Suppressor macrophage treated with lipopolysaccharide for 4 hours (primary cell): Measurements from ENCODE around the gene DNAJC25.
"Not testable (repeated sequence)": the region's sequence is repeated elsewhere in the genome, so short reads cannot be mapped to it uniquely, and the experiment has no call there.

Experiments
- DNase-seq: peaks from one replicate; pipeline ENCODE4 v3.0.0-alpha.2; 2020

DNAJC25 gene

DNA sequence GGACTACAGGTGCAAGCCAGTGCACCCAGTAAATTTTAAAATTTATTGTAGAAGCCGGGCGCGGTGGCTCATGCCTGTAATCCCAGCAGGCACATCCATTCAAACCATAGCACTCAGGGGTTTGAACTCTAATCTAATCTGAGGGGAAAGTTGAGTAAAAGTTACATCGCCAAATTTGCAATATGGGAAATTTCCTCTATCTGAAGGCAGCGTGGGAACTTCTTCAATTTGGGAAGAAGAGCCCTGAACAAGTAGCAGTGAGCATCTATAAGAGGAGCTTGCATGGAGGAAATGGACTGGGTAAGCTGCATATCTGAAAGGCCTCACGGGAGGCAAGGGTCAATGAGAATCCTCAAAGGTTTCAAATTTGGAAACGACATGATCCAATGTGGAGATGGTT, 2.7 kb upstream of the DNAJC25 start:
- peak; percentile 32 for DNase-seq

DNA sequence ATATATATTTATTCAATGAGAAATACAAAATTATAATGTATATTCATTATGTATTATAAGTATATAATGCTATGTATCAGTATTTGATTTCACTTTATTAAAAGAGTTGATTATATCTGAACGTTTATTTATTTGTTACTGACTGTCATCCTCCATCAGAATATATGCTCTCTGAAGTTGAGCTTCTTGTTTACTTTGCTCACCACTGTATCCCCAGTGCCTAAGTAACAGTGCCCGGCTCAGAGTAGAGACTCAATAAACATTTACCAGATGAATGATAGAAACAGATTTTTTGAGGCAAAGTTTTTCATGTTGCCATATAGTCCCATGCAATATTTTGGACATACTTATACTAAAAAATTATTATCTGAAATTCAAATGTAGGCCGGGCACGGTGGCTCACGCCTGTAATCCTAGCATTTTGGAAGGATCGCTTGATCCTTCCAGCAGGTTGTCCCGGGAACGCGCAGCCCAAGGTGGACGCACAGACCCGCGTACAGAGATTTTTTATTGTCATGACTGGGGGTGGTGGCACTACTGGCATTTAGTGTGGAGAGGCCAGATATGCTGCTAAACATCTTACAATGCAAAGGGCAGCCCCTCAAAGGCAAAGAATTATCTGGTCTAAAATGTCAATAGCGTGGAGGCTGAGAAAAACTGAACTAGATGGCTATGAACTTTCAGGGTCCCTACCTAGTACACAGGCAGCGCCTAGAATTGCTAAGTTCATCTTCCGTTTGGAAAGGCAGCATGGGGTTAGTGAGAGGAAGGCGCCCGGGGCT, 761 bp upstream of the DNAJC25 start:
- no peak for DNase-seq

- DNase-seq: no peak
These were observed 245 bp upstream of the DNAJC25 start for GRCh38 chr9:111630964-111631213.

DNA sequence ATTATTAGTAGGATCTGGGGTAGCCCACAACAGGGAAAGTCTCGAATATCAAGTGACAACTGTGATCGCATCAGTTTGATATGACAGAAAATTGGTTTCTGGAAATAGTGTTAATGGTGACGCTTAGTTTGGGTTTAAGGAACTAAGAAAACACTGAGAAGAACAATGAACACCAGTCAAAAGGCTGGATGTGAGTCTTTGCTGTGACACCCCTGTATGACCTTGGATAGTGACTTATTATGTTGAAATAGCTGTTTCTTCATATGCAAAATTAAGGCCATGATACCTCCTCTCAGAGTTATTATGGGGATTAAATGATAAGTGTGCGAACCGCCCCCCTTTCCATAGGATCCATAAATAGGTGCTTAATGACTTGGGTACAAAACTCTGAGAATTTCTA, 926 bp downstream of the DNAJC25 start:
- peak; percentile 65 for DNase-seq

GRCh38 chr9:111632695-111633388, 1.7 kb downstream of the DNAJC25 start:
- DNase-seq: no peak

GRCh38 chr9:111633389-111633736, 2.2 kb downstream of the DNAJC25 start:
- no peak for DNase-seq

- no peak for DNase-seq
These were observed 3.7 kb downstream of the DNAJC25 start for GRCh38 chr9:111634860-111635259.

- no peak for DNase-seq
These were observed 6.4 kb downstream of the DNAJC25 start for GRCh38 chr9:111637421-111637950.

DNA sequence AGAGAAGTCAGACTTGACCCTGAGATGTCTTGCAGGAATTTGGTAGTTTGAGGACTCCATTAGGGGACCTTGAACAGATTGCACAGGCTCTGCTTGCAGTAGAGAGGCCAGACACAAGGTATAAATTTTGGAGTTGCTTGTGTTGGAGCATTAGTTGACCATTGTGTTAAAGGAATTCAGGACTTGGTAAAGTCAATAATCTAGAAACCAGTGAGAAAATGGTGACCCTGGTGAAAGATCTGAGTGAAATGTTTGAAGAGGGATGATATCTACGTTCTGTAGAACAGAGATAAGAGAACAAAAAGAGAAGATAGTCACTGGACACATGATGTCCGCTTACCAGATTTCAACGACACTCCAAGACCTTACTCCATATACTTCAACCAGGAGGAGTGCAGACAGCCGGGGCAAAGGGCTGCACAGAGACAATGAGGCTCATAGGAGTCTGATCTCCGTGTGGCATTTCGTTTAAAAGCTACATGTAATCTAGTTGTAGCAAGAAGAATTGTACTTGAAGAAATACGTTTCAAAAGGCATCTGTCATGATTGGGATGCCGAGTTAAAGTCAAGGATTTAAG, 13.2 kb downstream of the DNAJC25 start:
- DNase-seq: no peak

DNA sequence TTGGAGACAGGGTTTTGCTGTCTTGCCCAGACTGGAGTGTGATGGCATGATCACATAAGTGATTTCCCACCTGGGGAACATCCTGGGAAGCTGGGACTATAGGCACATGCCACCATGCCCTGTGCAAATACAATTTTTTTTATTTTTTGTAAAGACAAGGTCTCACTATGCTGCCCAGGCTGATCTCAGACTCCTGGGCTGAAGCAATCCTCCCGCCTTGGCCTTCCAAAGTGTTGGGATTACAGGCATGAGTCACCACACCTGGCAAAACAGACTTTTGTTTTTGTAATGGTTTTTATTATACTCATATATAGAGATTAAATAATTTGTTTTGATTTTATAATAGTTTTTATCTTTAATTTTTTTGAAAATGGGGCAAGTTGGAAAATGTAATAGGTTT, 14.7 kb downstream of the DNAJC25 start:
- no peak for DNase-seq

GRCh38 chr9:111646417-111646816, 15.3 kb downstream of the DNAJC25 start:
- no peak for DNase-seq

DNA sequence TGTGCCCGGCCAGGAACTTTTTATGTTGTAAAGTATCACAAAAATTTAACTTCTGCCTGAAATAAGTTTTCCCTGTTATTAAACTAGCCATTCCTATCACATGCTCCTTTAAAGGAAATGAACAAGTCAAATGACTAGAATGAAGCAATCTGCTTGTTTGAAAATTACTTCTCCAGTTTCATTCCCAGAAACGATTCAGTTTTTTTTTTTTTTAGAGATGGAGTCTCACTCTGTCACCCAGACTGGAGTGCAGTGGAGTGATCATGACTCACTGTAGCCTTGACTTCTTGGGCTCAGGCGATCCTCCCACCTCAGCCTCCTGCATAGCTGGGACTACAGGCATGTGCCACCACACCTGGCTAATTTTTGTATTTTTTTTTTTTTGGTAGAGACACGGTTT, 16.9 kb downstream of the DNAJC25 start:
- peak; percentile 77 for DNase-seq

DNA sequence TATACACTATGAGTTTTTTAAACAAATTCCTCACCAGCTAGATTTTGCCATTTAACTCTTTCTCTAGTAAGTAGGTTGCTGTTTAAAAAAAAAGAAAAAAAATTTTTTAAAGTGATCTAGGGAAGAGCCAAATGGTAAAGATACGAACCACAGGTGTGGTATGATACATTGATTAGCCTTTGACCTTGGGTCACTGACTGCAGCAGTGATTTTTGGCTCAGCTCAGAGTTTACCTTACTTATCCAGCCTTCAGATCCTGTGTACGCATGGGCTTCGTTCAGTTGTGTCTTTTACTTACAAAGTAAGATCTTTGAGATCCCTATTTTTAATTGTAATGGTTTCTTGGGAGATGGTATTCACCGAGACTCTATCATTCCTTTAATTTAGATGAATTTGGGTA, 17.9 kb downstream of the DNAJC25 start:
- no peak for DNase-seq

GRCh38 chr9:111657051-111657450, 25.9 kb downstream of the DNAJC25 start:
- no peak for DNase-seq

GRCh38 chr9:111658943-111659342, 27.8 kb downstream of the DNAJC25 start:
- DNase-seq: no peak

DNA sequence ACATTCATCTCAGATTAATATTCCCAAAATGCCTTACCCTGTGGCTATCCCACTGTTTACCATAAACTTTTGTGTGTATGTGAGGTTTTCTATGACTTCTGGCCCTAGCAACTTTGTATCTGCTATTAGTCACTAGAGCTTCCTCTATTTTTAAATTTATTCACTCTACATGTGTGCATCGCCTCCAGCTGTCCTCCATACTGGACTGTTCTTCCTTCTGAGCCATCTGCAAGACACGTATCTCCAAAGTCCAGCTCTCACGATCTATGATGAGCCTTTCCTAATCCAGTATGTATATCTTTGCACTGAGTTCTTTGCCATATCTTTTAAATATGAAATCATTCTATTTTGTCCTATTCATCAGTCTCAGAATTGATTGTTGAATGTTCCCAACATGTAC, 28.6 kb downstream of the DNAJC25 start:
- DNase-seq: peak; percentile 47

GRCh38 chr9:111661150-111661801, 30.1 kb downstream of the DNAJC25 start, which contains the start of gene GNG10:
TSS of gene GNG10 (plus strand) at chr9:111661605. CDS start at chr9:111661635, 30 bp downstream.
- DNase-seq: peak; percentile 81

DNA sequence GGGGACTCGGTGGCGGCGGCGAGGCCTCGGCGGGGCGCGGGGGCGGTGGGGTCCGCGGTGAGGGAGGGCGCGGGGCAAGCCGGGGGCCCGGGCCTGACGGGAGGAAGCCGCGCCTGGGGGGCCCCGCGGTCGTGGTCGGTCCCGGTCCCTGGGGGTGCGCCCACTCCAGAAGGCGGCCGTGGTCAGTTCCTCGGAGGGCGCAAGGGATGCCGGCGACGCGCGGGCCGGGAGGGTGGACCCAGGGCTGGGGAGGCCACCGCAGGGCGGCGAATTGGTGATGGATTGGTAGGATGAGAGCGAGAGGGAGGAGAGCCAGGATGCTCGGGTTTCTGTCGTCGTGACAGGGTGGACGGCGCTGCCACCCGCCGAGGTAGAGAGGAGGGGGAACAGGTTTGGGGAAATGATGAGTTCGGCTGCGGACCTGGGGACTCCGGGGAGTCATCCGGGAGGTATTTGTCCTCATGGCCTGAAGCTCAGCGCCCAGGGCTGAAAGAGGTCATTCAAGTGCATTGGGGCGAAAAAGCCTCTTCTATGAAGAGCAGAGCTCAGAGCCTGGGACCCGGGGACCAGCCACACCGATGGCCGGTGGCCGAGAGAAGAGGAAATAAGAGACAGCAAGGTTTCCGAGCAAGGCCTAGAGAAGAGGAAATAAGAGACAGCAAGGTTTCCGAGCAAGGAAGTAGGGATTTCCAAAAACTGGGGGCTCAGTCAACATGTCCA, 30.8 kb downstream of the DNAJC25 start:
- DNase-seq: peak; percentile 75

GRCh38 chr9:111662576-111663300, 31.6 kb downstream of the DNAJC25 start:
- peak; percentile 13 for DNase-seq

DNA sequence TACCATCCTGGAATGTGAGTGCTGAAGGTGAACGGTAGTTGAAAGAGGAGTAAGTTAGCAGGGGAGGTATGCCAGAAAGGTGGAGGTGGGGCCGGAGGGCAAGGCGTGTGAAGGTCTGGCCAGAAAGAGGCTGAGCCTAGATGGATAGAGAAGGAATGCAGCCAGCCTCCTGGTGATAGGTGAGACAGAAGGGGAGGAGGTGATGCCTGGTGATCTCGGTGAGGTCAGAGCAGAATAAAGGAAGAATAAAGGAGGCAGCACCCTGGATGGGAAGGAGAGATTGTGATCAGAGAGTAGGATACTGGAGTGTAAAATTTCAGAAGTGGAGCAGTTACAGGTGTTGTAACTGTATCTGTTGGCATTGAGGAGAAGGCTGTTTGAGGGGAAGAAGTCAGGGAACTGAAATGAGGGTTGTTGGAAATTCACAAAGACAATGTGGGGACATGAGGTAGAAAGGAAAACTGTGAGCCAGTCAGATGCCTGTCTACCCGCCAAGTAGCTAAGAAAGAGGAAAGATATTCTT, 32.2 kb downstream of the DNAJC25 start:
- no peak for DNase-seq

DNA sequence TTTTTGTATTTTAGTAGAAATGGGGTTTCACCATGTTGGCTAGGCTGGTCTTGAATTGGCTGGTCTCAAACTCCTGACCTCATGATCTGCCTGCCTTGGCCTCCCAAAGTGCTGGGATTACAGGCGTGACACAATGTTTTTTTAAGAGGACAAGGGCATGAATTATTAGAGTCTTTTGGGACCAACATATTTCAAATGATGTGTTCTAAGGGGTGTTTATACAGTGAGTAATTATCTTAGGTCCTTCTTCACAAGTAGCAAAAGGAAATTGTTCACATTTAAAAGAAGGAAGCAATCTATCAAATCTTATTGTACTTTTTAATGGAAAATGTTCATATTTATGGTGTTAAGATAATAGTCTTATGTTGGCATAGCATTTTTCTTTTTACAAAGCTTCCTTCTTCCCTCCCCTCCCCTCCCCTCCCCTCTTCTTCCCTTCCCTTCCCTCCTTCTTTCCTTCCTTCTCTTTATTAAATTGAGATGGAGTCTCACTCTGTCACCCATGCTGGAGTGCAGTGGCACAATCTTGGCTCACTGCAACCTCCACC, 37.0 kb downstream of the DNAJC25 start:
- no peak for DNase-seq

GRCh38 chr9:111668601-111669000, 37.5 kb downstream of the DNAJC25 start:
- DNase-seq: not testable (repeated sequence)
